Activated CD4-positive, CD25-positive, alpha-beta regulatory T cell treated with anti-CD3 and anti-CD28 coated beads, Interleukin-2, amount 50 U/mL, for 16 hours (primary cell): ENCODE results near the gene CFAP77.

Experiments used
- DNase-seq: peaks from one replicate; pipeline ENCODE4 v3.0.0-alpha.2; 2020; ENCODE audit warnings: low read depth, low spot score

CFAP77 gene

DNA sequence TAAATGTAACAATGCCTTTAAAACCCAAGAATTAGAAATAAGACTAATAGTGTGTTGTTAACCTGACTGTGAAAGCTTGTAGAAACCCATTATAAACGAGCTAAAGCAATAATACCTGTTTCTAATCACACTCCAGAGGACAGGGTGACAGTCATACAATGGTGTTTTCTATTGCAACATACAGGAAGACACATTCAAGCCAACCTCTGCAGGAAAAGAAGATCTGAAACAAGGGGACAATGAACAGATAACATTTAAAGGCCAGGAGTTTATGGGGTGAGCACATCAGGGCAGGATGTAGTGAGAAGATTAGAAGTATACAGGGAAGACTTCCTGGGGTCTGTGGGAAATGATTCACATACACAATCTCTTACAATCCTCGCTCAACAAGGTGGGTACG, 186.2 kb downstream of the CFAP77 start:
- no peak for DNase-seq

DNA sequence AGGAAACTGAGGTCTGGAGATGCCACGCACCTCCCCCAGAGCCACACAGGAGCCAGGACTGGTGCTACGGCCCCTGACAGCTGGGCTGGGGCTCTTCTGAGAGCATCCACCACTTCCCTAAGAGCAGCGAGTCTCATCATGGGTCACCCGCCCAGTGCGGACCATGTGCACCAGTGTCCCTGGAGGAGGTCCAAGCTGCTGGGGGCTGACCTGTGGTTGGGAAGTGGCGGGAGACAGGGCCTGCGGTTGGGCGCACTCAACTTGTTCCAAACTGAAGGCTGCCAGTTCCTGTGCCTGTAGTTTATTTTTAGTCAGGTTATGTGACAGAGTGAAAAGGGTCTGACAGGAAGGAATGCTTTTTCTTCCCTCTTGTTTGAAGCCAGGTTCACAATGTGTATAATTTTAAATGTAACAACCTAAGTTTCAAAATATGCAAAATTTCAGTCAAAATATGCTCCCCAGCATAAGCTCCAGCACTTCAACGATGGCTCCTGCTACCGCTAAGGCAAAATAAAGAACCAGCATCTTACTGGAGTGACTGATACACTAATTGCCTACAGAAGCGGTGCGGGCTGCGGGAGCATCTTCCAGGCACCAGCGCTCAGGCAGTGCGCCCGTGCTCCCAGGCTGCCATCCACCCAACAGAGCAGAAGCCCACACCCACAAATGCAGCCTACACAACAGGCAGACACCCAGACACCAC, 187.2 kb downstream of the CFAP77 start:
- no peak for DNase-seq

DNA sequence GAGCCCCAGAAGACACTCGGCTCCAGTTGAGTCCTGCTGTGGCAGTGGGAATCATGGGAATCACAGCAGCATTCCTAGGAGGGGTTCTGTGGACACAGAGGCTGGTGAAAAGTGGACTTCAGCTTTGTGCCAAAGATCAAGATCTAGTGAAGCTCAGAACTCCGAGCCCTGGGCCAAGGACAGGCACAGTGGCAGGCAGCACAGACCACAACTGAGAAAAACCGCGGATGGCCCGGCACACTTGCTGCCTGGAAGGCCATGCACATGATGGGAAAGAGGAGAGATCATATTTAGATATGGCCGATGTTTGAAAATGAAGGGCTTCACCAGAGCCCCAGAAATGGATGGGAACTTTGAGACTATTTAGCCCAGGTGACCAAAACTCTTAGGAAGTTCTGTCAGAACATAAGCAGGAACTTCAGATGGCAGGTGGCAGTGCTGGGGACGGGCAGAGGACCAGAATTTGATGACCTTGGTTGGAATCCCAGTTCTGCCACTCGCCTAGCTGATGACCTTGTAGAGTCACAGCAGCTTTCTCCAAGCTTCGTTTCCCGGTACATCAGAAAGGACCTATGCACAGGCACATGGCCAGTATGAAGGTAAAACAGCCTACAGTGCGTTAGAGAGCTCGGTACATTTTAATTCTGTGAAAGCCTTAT, 190.4 kb downstream of the CFAP77 start:
- DNase-seq, result no peak

DNA sequence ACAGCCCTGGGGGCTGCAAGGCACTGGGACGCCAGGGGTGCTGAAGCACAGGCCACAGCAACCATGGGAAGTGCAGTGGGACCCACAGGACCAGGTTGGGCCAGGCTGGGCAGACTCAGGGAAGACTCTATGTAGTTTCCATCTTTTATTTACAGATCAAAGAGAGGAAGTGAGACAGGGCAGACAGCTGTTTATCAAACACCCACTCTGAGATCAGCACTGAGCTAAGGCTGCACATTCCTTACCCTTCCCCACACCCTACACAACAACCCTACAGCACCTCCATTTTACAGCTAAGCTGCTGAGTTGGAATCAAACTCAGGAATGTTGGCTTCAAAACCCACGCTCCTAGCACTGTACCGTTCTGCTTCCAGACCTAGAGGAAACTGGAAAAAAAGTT, 192.2 kb downstream of the CFAP77 start:
- DNase-seq, result no peak

DNA sequence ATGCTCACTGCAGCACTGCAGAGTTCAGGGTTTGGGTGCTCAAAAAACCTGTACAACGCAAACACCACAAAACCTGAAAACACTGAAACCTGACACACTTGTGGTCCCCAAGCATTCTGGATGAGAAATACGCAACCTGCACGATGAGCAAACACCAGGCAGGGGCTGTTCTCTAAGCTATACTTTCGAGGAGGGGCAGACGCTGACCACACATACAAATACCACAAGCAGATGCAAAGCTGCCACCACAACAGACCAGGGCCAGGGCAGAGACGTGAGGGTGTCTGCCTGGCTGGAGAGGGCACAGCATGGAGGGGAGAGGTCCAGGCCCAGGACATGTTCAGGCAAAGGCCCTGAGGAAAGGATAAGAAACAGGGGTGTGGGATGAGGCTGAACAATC, 195.4 kb downstream of the CFAP77 start:
- no peak for DNase-seq

DNA sequence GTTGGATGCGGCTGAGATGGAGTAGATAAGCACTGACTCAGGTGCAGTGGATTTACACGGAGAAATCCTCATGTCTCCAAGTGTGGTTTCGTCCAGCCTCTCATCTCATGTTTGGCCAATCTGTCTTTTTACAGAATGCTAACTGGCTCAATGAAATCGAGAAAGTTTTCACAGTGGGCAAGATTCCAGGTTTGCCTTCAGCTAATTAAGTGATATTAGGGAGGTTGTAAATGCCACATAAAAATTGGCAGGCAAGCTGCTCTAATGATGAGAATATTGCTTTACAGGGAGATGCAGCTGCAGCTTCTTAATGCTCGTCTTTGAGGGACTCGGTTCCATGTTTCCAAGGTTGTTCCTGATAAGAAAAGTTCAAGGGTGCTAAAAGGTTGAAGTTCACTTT, 196.1 kb downstream of the CFAP77 start:
- DNase-seq, result no peak

DNA sequence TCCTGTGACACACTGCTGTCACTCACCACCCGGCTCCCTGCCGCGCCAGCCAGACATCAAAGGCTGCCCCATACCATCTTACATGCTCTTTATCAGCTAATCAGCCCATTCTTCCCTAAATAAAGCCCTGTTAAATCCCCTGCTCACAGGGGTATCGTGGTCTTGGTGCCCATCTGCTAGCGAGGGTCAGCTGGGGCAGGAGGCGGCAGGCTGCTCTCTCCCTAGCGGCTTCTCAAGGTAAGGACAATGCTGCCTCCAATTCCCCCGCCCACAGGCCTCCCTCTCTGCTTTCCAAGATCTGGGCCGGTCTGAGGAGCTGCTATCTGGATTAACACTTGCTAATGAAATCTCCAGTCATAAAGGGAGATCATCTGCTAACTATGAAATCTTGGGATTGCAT, 199.2 kb downstream of the CFAP77 start:
- DNase-seq, result no peak

DNA sequence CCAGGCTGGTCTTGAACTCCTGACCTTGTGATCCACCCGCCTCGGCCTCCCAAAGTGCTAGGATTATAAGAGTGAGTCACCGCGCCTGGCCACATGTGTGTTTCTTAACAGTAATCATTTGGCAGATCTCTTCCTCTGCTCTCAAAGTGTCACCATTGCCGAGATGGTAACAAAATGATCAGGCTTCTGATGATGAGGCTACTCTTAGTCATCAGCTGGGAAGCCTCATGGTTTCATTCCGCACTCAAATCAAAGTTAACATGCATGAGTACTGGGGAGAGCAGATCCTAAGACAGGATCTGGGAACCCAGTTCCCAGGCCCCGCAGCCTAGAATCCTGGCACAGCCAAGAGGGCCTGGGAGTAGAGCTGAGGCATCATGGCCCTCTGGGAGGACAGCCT, 199.8 kb downstream of the CFAP77 start:
- no peak for DNase-seq

DNA sequence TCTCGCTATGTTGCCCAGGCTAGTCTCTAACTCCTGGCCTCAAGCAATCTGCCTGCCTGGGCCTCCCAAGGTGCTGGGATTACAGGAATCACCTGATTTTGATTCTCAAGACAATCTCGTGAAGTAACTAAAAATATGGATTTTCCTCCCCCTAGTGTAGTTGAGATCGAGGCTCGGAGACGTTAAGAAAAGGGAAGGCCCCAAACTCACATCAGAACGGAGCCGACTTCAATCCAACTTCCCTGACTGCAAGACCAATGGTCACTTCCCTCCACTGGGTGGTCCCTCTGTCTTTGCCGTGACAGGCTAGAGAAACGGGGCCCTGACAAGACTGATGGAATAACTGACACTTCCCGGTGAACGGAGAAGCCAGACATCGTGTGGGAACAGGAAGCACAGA, 200.7 kb downstream of the CFAP77 start:
- no peak for DNase-seq

DNA sequence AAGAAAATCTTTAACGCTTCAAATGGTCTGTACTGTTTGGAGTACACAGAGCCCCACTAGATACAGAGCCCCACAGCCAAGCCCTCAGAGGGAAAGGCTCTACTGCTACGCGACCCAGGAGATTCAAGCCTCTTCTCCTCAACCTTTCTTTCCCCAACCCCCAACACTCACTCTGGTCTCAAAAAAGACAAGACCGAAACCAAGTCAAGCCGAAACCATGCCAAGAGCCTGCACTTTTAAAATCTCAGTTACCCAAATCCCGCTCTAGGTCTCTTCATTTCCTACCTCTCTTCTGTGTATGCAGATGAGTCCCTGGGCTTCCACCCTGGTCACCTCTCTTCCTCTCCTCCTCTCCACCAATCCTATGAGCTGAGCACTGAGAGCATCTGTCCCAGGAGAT, 204.3 kb downstream of the CFAP77 start:
- DNase-seq, result no peak

DNA sequence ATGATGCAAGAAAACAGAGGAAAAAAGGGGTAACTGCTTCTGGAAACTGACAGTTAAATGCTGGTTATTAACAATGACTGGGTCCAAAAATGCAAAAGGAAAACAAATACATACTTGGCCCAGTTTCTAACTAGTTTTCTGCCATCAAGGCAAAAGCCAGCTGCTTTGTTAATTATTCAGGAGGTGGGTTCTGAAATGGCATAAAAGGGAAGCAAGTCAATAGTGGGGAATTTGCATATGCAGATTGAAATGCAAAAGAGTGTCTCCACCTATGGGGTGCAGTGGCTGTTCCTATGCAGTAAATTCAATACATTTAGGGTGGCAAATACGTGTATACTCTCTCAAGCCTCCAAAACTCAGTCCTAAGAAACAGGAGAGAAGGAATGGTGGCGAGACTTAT, 205.8 kb downstream of the CFAP77 start:
- DNase-seq, result no peak

DNA sequence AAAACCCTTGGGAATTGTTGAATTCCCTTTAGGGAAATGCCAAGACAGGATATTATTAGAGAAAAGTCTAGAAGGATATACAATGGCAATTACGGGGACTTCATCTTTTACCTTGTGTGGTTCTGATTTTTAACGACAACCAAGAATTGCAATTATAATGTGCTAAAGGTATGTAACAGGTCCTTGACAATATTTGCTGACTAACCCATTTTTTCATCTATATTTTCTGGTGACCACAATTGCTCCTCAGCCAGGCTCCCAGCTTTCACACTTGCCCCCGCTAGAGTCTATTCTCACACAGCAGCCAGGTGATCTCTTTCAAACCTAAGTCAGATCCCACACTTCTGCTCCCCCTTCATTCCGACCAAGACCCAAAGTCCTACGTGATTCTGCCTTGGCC, 206.7 kb downstream of the CFAP77 start:
- DNase-seq, result no peak

DNA sequence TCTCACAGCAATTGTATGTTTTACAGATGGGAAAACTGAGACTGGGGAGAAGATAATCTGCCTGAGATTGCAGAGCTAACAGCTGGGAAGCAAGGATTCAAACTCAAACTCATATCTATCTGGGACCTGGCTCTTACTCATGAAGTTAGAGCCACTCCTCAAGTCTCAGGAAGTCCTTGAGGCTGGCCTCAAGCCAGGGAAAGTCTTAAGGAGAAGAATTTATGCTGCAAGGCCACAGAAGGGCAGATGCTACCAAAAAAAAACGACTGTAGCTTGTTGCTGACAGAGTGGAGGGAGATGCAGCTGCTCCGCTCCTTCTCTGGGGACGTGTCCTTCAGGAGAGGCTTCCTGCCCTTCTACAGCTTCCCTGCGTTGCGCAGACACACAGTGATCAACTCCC, 212.1 kb downstream of the CFAP77 start:
- no peak for DNase-seq
